Right renal cortex interstitium (tissue), 3 donors: ENCODE data around the gene GPR55. TPM values are rescaled to one million over a fixed set of nuclear protein-coding genes. Genes with fewer than 3 reads are reported as not detected.
"Not testable (repeated sequence)": the region's sequence is repeated elsewhere in the genome, so short reads cannot be mapped to it uniquely, and the experiment has no call there.

Experiments
- DNase-seq, 3 donors: peaks; one replicate each; pipeline ENCODE4 v3.0.0-alpha.2; 2013; ENCODE audit warnings: low read depth in 3 of 3, low spot score in 2 of 3
- polyA plus RNA-seq, 3 donors: library from polyadenylated mRNA; unstranded; fragments of 120-200 nt; gene quantifications; one replicate each; pipeline ENCODE4 v1.2.1, GENCODE V29; 2013; ENCODE audit not compliant: insufficient read length in 3 of 3

GPR55 gene
- under 1 TPM; 0.17 to 0.36 (median 0.24) TPM for polyA plus RNA-seq

GRCh38 chr2:230924470-230925341, at the start of gene GPR55:
GPR55 (minus strand) TSS chr2:230925242; CDS start chr2:230910962, 14,280 bp downstream.
- DNase-seq, result no peak

- no peak for DNase-seq
Measured at GRCh38 chr2:230974096-230974913, 49.3 kb upstream of the GPR55 start.

DNA sequence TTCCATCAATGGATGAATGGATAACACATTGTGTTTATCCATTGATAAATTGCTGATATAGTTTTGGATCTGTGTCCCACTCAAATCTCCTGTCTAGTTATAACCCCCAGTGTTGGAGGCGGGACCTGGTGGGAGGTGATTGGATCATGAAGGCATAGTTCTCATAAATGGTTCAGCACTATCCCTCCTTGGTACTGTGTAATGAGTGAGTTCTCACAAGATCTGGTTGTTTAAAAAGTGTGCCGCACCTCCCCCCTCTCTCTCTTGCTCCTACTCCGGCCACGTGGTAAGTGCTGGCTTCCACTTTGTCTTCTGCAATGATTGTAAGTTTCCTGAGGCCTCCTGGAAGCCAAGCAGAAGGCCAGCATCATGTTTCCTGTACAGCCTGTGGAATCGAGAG, 47.0 kb upstream of the GPR55 start:
- no peak for DNase-seq

DNA sequence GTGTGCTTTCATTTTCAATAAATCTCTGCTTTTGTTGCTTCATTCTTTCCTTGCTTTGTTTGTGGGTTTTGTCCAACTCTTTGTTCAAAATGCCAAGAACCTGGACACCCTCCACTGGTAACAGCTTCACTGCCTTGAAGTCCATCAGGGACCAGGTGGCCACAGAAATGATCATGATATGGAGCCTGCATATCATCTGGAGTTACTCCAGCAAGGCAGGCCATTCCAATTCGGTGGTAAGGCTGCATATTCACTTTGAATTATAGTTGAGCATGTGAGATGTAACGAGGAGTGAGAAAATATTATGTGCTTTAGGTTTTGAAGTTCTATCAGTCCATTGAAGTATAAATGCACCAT, 44.6 kb upstream of the GPR55 start:
- no peak for DNase-seq

DNA sequence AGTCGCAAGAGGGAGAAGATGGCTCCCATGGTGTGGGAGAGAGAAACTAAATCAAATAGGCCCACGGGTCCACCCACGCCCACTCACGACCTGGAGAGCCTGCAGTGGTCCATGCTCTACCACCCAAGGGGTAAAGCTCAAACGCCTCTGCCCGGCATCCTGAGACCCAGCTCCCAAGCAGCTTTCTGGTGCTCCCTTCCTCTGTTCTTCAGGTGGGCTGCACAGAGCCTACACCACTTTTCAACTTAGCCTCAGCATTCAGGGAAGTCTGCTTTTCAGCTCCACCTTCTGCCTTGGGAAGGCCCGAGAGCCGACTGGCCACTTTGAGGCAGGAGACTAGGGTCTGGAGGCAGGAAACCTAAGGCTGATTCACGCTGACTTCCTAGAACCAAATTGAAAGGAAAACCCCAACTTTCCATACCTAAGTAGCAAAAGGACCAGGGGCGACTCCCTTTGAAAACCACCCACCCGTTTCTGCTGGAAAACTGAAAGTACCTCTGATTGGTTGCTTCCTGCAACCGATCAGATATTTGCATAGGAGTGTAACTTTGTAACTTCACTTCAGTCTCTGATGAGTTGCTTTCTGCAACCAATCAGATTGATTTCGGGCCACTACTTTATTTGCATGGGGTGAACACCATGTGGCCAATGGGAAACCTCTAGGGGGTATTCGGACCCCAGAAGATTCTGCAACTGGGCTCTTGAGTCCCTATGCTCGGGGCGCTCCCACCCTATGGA, 44.0 kb upstream of the GPR55 start:
- DNase-seq, result no peak

GRCh38 chr2:230968314-230968713, 43.3 kb upstream of the GPR55 start:
- not testable (repeated sequence) for DNase-seq

GRCh38 chr2:230967113-230967512, 42.1 kb upstream of the GPR55 start:
- no peak for DNase-seq

GRCh38 chr2:230964136-230964730, 39.2 kb upstream of the GPR55 start:
- DNase-seq, result no peak

- DNase-seq, result no peak
Measured at GRCh38 chr2:230961091-230961491, 36.0 kb upstream of the GPR55 start.

GRCh38 chr2:230960026-230960425, 35.0 kb upstream of the GPR55 start:
- DNase-seq, result no peak

DNA sequence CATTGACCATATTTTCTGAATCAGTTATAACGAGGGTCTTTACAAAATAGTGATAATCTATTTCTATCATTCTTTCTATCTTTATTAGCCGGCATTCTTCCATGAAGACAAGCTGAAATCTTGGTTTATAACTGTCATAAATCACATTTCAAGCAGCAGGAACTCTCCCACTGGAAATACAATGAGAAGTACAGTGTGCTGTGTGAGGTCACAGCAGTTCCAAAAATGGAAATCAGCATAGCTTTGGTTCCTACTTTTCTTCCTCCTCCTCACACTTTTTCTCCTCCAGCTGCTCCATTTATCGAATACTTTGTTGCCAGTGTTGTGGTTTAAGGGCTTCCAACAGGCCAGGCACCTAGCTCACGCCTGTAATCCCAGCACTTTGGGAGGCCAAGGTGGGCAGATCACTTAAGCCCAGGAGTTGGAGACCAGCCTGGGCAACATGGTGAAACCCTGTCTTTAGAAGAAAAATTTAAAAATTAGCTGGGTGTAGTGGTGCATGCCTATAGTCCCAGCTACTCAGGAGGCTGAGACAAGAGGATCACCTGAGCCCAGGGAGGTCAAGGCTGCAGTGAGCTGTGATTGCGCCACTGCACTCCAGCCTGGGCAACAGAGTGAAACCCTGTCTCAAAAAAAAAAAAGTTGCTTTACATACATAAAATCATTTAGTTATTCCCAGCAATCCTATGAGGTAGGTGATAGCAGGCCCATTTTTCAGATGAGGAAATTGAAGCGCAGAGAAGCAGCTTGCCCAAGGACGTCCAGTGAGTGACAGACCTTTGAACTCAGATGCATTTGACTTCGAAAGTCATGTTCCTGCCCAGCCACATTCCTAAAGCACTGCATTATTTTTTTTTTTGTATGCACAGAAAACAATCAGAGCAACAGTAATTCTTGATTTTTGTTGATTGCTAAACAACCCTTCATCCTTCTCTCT, 34.0 kb upstream of the GPR55 start:
- DNase-seq, result no peak

DNA sequence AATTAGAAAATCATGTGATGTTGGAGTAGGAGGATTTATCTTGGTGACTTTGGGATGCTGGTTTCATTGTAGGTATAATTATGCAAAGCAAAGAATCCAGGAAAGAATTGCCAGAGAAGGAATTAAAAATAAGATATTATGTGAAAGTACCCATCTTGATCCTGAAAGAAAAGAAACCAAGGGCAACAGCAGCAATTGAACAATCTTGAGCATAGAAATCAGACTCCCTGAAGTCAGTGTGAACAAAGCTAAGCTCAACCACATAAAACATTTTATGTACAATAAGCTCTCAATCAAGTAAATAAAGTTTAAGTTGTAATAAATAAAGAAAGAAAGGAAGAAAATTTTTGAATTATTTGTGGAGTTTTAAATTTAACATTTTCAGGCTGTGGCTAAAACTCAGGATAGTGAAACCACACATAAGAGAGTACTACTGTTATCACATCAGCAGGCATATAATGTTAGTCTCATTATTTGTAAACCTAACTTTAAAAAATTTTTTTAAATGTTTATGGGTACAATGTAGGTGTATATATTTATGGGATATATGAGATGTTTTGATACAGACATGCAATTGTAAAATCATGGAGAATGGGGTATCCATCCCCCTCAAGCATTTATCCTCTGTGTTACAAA, 32.8 kb upstream of the GPR55 start:
- DNase-seq, result no peak

GRCh38 chr2:230956827-230957755, 32.0 kb upstream of the GPR55 start:
- no peak for DNase-seq

- DNase-seq, result no peak
Measured at GRCh38 chr2:230955163-230955737, 30.2 kb upstream of the GPR55 start.

DNA sequence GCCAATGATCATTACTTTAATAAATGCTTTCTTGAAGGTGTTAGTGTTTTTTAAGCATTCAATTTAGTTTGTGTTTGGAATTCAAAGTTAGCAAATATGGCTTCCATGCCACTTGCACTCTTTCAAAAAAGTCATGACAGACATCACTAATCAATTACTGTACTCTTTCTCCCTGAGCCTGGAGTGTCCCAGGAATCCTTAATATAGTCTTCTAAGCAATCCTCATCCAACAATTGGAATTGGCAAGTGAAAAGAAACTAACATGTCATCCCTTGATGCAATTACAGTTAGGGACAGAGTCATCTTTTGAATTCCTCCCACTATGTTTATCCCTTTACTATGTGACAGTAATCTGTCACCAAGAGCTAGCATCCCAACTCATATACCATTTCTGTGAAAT, 29.7 kb upstream of the GPR55 start:
- no peak for DNase-seq

DNA sequence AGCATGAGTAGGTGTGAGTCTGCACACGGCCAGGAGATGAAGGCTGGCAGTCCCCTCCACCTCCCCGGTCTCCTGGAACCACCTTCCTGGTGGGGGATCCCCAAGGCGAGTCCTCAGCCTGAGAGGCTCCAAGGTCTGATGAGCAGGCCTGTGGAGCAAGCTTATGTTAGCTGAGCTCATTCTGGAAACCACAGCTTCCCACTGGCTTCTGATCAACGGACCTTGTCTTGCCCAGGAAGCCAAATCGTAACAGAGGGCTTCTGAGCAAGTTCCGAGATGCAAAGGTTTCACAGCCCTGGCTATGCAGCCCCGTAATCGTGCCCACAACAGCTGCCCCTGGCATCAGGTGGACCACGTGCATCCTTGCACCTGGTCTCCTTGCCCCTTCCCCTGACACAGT, 28.8 kb upstream of the GPR55 start:
- no peak for DNase-seq

DNA sequence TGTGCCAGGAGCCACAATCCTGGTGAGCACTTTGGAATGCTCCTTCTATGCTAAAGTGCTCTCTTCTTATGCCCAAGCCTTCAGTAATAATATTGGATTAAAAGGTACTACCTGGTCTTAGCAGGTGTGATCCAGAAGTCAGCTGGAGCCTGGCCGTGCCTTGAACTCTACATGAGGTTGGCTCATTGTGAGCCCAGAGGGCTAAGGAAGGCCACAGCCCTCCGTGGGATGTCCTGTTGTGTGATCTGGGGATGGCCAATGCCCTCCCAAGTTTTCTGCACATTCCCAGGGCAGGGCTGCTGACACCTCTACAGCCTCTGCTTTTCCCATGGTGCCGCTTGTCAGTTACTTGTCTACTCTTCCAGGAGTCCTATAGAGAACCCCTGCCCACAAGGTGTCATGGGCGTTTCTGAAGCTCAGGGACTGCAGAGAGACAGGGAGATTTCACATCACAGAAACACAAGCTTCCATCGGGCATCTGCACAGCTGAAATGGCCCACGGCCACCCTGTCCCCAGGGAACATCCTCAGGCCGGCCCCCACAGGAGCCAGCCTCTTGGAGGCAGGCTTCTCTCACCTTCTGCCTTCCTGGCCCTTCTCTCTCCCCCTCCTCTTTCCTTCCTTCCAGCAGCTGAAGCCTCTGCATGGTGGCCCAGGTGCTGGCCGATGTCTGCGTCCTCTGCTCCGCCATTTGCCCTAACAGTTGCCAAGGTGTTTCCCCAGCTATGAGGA, 27.3 kb upstream of the GPR55 start:
- no peak for DNase-seq
